AG04450 (cell line): ENCODE results near the gene TMEM135. TPM values are rescaled to one million over a fixed set of nuclear protein-coding genes. Genes with fewer than 3 reads are reported as not detected.
"Not testable (repeated sequence)": the region's sequence is repeated elsewhere in the genome, so short reads cannot be mapped to it uniquely, and the experiment has no call there.

Experiments used
- CTCF ChIA-PET: fragments of 300-600, 350-600 bp; formaldehyde crosslinking; extraction: SDS; loops from one replicate; lab custom pipeline; 2022; ENCODE audit warnings: antibody characterized with exemption, inconsistent platforms; lab: Charles Lee
- POLR2A ChIA-PET: fragments of 350-600 bp; formaldehyde crosslinking; extraction: SDS; loops from one replicate; lab custom pipeline; 2021; ENCODE audit warnings: antibody characterized with exemption, inconsistent platforms; lab: Yijun Ruan, JAX
- DNase-seq: peaks from one replicate; pipeline ENCODE4 v3.0.0-alpha.2; 2011; ENCODE audit warnings: low read depth, low spot score
- H3K27ac ChIP-seq: one replicate; pipeline ENCODE4 v1.5.1; 2012; ENCODE audit warnings: low read depth, low read length, control low read depth
- H3K27me3 ChIP-seq: one replicate; pipeline ENCODE4 v1.6.0; 2012; ENCODE audit warnings: low read length; ENCODE audit not compliant: control insufficient read depth, insufficient read depth
- H3K4me3 ChIP-seq: 2 replicates; pipeline ENCODE4 v1.5.1; 2011; ENCODE audit warnings: mild to moderate bottlenecking, low read depth, low read length, control low read depth
- H3K9me3 ChIP-seq: 2 replicates; pipeline ENCODE4 v1.5.1; 2012; ENCODE audit warnings: low read length; ENCODE audit not compliant: control insufficient read depth, insufficient read depth
- CTCF ChIP-seq: IDR thresholded peaks from 2 replicates; pipeline ENCODE4 v1.5.1; 2011; ENCODE audit warnings: low read depth, low read length, control low read depth, inconsistent platforms
- polyA plus RNA-seq: library from polyadenylated mRNA; depleted of rRNA; stranded (reverse); fragments of >200 nt; gene quantifications from 2 replicates; pipeline ENCODE4 v1.2.3, GENCODE V29; 2011

TMEM135 gene
- polyA plus RNA-seq, 1 experiment: 12.6 TPM

DNA sequence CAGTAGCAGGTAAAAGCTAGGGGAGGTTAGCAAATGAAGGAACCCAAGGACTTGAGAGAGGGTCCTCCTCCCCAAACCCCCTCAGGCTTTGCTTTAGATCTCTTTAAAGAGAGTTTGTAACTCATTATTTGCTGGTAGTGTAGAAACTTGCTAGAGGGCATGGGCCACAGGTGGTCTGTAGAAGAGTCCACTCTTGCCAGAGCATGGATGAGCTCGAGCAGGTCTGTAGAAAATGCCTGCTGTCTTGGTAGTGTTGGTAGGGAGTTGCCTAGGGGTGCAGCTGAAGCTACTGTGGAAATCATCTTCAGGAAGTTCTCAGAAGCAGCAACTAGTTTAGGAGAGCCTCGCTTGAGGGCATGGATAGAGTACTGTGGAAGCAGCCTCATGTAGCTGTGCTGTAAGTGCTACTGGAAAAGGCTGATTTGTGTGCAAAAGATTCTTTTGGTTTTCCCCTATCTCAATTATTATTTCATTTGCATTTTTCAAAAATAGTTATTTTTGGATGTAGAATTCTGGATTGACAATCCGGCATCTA lies 104.3 kb downstream of the TMEM135 start:
- ChIA-PET POLR2A (no interaction called here), CTCF (no interaction called here)
- Histone ChIP-seq H3K27me3 (no peaks in the 10 kb centered on the region), H3K4me3 (no peak overlapping the region), H3K9me3 (no peaks in the 10 kb centered on the region), H3K27ac (no peak overlapping the region)
- no peak for TF ChIP-seq CTCF
- no peak for DNase-seq

- no peak for TF ChIP-seq CTCF
- no peak for DNase-seq
- CTCF ChIA-PET: no interaction called here
- POLR2A ChIA-PET: no interaction called here
- H3K27me3 ChIP-seq: no peaks in the 10 kb centered on the region
- no peaks in the 10 kb centered on the region for H3K9me3 ChIP-seq
- no peak overlapping the region for H3K27ac ChIP-seq
- no peak overlapping the region for H3K4me3 ChIP-seq
Observed at GRCh38 chr11:87142594-87142993, 104.9 kb downstream of the TMEM135 start.

DNA sequence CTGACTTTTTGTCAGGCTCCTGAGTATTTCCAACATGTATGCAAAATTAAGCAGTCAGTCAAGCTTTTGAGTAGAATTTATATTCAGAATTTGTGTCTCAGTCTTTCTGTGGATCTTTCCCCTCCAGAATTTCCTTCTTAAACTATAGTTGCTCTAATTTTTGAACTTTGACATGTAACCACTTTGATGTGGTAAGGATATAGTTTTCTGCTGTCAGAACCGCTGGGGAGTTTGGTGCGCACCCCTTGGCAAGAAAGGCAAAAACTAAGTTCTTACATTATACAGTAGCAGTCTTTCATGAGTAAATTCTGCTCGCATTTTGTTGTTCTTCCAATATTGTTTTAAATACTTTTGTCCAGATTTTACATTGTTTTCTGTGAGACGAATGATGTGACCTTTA lies 105.9 kb downstream of the TMEM135 start:
- CTCF ChIA-PET: interaction anchor here (0.6 kb wide), 2 partner anchors 150 to 152 kb away, joined by 3 to 5 read pairs; no protein-coding TSS in a partner anchor

DNA sequence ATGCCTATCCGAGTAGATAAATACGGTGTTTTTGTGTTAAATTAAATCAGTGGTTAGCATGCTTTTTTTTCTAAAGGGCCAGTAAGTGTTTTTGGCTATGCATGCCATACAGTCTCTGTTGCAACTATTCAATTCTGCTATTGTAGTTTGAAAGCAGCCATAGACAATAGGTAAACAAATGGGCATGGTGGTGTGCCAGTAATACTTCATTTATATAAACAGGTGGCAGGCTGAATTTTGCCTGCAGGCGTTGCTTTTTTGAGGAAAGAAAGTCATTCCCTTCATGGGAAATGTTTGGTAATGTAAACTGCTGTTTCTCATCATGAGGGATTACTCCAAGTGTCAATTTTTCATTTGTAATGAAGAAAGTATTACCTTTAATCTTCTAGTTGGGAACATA lies 106.5 kb downstream of the TMEM135 start:
- H3K27ac ChIP-seq: no peak overlapping the region
- ChIA-PET CTCF (no interaction called here), POLR2A (no interaction called here)
- TF ChIP-seq CTCF: no peak
- no peaks in the 10 kb centered on the region for H3K27me3 ChIP-seq
- no peak for DNase-seq
- H3K9me3 ChIP-seq: no peaks in the 10 kb centered on the region
- H3K4me3 ChIP-seq: no peak overlapping the region

More for the DNA sequence above, 105.9 kb downstream of the TMEM135 start:
- DNase-seq: no peak
- POLR2A ChIA-PET: no interaction called here
- H3K27ac ChIP-seq: no peak overlapping the region
- no peaks in the 10 kb centered on the region for H3K9me3 ChIP-seq
- H3K4me3 ChIP-seq: no peak overlapping the region
- H3K27me3 ChIP-seq: no peaks in the 10 kb centered on the region
- TF ChIP-seq CTCF: no peak

DNA sequence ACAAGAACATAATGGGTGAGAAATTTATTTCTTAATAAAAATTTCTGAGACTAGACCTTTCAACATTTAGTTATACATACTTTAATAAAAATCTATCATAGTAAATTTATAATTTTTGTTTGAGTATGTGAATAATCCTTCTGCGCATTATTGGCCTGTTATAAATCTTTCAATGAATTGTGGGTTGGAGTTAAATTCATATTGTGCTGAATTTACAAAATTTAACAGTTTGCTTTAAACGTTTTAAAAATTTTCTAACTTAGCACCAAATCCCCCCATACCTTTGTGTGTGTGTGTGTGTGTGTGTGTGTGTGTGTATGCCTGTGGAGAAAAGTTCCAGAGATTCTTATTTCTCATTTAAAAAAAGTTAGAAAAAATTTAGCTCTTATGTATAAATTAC lies 111.0 kb downstream of the TMEM135 start:
- H3K27me3 ChIP-seq: no peaks in the 10 kb centered on the region

DNA sequence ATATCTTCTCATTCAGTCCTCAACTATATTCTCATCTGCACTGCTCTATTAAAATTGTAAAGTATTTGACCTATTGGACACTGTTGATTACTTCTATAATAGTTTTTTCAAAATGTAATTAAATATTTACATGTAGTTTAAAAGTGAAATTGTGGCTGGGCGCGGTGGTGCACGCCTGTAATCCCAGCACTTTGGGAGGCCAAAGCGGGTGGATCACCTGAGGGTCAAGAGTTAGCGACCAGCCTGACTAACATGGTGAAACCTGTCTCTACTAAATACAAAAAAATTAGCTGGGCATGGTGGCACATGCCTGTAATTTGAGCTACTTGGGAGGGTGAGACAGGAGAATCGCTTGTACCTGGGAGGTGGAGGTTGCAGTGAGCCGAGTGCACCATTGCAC lies 112.0 kb downstream of the TMEM135 start:
- H3K27ac ChIP-seq, DNase-seq, H3K9me3 ChIP-seq, H3K27me3 ChIP-seq, POLR2A ChIA-PET, H3K4me3 ChIP-seq, CTCF ChIA-PET: not testable (repeated sequence)

More for the DNA sequence above, 111.0 kb downstream of the TMEM135 start:
- POLR2A ChIA-PET: no interaction called here
- H3K9me3 ChIP-seq: no peaks in the 10 kb centered on the region
- H3K4me3 ChIP-seq: no peak overlapping the region
- no peak for TF ChIP-seq CTCF
- H3K27ac ChIP-seq: no peak overlapping the region
- CTCF ChIA-PET: no interaction called here
- DNase-seq: no peak
